NCI-H2107 treated with DMSO at 0.1 percent for 48 hours (cell line): ENCODE data around the gene AKAP12.

ENCODE experiments used
- DNase-seq: peaks from one replicate; lab custom pipeline; 2025; ENCODE audit not compliant: unreplicated experiment; lab: John Stamatoyannopoulos, UW

Gene AKAP12

GRCh38 chr6:151279891-151280290 lies 40.1 kb downstream of the AKAP12 start:
- DNase-seq: no peak

DNA sequence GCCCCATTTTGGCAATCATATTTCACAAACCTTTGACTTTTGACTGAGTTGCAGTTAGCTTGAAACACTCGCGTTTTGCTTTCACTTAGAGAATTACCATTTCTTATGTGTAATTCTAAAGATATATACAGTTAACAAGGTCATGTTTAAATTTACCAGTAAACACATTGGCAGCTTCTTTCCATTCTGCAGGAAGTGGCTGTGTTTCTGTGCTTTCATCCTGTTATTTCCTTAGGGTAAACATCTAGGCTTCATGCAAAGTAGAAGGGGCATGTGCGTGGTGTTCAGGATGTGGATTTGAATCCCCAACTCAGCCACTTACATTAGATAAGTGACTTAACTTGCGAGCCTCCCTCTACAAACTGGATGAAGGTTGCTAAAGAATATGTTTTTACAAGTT lies 41.1 kb downstream of the AKAP12 start:
- DNase-seq: no peak

DNA sequence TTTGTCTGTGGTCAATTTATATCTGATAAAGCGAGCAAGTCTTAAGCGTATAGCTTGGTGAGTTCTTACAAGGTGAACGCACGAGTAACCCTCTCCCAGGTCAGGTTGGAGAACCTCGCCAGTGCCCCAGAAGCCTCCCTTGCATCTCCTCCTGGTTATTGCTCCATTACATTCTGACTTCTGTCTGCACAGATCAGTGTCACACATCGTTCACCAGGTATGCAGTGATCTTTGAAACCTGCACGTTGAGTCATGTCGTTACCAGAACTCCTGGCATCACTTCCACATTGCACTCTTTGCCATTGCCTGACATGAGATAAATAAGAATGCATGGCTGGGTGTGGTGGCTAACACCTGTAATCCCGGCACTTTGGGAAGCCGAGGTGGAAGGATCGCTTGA lies 44.2 kb downstream of the AKAP12 start:
- no peak for DNase-seq

DNA sequence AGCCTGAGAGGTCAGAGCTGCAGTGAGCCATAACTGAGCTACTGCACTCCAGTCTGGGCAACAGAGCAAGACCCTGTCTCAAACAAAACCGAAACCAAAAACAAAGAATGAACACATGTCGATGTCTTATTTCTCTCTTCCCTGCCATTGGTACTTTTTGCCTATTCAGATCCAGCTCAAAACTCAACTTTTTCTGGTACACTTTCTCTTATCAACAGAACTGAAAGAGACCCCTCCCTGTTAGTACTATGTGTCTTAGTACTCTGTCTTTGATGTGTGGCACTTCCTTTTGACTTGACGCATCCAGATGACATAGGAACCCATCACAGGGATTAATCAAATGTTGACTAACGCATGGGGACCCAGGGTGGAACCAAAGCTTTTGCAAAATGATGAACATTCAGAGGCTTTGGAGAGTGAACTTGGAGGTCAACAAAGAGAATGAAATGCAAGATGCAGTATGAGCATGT lies 44.8 kb downstream of the AKAP12 start:
- DNase-seq: no peak

DNA sequence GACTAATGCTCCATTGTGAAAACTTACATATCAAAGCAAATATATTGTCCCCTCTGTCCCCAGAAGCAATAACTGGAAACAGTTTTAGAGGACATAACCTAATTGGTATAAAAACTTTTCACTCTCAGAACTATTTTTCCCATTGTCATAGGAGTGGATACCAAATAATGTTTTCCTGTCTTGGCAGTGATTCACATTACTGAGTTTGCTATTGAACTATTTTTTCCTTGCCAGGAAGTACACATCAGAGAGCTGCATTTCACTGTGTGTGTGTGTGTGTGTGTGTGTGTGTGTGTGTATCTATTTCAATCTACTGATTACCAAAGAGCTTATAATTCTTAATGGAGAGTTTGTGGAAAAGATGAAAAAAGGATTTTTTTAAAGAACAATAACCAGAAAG lies 45.4 kb downstream of the AKAP12 start:
- no peak for DNase-seq

- DNase-seq: no peak
Observed at GRCh38 chr6:151286214-151286613, 46.4 kb downstream of the AKAP12 start.

DNA sequence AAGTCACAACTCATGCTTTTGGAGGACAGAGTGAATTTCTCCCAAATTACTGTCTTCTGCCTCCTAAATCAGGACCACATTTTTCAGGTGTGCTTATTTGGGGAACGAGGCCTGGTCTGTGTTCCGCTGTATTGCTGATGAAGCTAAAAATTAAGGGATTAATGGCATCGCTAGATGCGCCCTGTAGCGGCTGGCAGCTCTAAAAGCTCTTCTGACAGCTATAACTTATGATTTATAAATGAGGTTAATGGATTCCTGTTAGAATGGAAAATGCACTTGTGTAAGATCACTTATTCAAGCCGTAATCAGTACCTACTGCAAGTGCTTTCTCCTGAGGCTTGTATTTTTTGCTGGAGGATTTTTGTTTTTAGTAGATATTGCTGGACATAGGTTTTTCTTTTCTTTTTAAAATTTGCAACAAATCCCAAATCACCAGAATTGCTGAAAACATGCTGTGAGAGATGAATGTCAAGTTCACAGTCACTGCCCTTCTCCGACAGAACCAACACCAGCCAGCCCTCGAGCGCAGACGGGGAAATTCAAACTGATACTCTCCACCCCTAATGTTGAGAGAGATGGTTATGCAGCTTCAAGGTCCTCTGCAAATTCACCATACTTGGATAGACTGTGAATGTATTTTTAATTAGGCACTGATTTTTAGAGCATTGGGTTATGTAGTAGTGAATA lies 49.1 kb downstream of the AKAP12 start:
- DNase-seq: no peak

DNA sequence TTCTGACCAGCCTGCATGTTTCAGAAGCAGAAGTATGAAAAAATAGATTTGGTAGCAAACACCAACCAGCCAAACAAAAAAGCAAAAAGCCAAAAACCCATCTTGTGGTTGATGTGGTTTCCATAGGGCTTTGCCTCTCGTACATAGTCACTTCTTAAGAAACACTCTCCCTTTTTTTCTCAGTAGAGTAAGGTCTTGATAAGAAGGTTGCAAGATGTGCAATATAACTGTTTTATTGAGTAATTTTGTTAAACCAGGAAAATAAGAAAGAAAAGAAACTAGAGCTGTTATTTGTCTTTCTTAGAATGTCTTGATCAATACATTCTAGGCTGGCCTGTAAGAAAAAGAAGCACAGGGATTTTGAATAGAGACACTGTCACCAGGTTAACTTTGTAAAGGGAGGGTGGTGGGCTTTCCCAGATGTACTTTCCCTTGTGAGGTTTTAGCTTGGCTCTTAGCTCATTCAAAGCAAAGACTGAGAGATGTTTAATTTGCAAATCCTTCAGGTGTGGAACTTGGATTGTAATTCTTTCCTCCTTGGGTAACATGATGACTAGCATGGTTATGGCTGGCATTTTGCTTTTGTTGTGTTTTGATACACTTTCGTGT lies 49.7 kb downstream of the AKAP12 start:
- DNase-seq: no peak

DNA sequence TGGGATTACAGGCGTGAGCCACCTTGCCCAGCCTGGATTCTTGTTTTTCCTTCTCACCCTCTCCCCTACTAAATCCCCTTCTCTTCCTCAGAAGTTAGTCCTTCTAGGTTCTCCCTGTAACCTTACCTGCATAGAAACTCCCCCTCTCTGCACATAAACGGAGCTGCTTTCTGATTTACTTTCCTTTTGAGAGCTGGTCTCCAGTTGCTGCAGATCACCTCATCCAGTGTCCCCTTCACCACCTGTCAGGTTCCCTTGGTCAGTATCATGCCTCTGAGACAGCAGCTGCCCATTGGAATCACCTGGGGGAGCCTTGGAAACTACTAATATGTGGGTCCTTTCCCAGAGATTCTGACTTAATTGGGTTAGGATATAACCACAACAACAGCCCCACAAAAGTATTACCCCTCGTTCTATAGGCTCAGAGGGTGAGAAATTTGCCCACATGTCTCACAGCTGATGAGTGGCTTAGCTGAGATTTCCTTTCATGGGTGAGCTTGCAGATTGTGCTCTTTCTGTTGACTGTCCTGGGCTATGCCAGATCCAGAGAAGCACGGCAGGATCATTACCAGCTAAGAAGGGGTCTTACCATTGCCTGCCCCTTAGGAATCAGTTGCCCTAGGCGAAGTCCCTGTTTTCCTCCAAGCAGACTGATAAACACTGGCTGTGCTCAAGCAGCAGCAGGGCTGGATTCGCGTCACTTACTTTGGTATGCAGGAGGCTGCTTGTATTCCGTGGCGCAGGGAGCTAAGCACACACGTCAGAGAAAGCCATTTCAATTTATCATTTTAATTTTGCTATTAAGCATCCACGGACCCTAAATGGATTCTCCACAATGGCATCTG lies 51.3 kb downstream of the AKAP12 start:
- DNase-seq: no peak

DNA sequence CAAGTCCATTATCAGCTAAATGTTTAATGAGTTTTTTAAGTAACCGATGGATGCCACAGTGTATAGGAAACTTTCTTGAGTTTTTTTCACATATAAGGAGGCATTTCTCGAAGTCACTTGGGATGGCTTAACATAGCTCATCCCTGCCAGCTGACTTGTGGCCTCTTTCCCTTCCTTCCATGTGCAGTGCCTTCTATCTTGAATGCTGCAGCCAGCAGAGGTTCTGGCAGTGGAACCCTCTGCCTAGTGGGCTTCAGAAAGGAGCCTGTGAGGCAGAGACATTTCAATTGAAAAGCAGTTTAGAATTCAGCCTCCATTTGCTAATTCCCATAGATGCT lies 51.9 kb downstream of the AKAP12 start:
- DNase-seq: no peak

GRCh38 chr6:151292974-151293687 lies 53.4 kb downstream of the AKAP12 start:
- no peak for DNase-seq

DNA sequence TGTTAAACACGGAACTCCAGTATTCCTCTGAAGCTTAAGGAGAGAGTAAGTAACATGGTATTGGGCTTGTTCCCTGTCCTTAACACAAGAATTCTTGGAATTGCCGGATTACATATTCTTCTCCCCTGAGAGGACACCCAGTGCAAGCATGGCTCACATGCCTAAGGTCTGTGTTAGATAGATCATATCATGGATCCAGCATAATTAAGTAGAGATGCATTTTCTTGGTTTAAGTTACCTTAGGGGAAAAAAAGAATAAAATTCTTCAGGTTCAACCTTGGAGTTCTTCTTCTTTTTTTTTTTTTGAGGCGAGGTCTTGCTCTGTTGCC lies 53.9 kb downstream of the AKAP12 start:
- DNase-seq: no peak

DNA sequence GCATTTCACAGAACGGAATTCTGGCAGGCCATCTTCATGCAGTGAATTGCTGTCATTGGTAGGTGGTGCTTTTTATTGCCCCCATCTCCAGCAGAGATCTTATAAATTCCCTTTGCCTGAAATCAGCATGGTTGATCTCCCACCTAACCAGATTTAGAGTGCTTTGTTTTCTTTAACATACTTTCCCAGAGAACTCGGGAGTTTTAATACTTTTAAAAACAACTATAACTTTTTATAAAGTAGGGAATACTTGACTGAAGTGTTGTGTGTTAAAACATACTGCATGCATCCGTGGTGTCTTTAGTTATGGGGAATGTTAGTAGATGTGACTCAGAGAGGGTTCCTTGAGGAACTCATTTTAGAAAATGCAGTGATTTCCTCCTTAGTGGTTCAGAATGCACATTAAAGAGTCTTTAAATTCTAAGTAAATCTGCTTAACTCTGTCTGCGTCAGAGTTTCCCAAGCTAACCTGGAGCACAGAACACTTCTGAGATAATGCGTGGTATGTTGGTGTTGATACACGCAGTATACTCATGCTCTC lies 54.9 kb downstream of the AKAP12 start:
- DNase-seq: no peak

GRCh38 chr6:151297886-151298285 lies 58.1 kb downstream of the AKAP12 start:
- no peak for DNase-seq

GRCh38 chr6:151299011-151299410 lies 59.2 kb downstream of the AKAP12 start:
- DNase-seq: no peak

DNA sequence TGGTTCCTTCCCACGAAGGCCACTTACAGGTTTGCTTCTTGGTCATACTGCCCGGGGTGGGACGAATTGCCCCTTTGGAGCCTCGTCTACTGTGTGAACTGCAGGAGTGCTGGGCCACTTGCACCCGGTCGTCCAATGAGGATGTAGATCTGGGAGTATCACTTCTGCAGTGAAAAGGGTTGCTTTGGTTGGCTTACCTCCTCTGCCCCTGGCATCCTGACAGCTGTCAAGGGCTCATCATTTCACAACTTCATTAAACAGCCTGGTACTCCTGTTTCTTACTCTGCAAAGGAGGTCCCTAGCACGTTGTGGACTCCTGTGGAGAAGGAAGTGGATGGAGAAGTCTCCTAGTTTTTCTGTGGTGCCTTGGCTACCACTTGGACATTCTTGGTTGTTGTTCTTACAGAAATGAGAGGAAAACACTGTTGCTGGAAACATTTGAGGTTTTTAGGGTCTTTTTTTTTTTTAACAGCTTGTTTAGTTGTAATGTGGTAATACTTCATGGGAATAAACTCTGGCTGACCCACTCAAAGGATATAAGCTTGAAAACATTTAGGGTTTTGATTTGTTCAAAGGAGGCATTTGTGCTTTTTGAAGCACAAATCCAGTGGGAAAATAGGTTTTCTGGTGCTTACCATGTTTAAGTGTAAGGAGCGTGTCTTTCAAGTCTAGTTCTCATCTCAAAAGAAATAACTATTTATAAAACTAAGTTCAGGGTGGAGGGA lies 60.7 kb downstream of the AKAP12 start:
- DNase-seq: no peak

DNA sequence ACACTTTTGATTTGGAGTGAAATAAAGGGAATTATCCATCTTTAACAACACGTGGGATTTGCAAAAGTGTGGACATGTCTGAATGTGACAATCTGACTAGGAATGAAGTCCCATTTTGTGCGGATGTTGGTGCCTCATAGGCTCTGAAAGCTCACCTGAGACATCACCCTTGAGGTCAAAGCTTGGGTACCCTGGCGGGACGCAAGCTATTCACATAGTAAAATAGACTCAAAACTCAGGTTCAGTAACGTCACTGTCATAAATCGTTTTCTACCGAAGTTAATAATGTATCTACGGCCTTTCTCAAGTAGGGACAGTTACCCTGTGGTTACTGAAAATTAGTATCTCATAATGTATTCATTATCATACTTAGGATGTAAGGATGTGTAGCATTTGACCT lies 61.8 kb downstream of the AKAP12 start:
- no peak for DNase-seq

GRCh38 chr6:151303231-151303630 lies 63.5 kb downstream of the AKAP12 start:
- DNase-seq: no peak

- DNase-seq: no peak
Observed at GRCh38 chr6:151306269-151306783, 66.6 kb downstream of the AKAP12 start.

DNA sequence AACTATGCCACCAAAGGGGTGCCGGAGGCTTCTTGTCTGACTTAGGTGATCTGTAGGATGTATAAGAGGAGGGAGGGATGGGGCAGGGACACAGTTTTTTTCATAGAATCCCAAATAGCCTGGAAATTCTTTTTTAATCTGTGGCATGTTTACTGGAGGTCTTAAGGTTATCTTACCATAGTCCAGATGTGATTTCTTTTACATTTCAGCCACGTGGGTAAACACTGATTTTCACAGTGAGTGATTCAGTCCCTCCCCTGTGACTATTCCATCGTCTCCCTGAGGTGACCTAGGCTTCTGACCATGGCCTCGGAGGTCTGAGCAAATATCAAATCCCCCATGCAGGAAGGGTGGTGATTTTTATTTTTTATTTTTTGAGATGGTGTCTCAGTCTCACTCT lies 67.7 kb downstream of the AKAP12 start:
- DNase-seq: no peak

DNA sequence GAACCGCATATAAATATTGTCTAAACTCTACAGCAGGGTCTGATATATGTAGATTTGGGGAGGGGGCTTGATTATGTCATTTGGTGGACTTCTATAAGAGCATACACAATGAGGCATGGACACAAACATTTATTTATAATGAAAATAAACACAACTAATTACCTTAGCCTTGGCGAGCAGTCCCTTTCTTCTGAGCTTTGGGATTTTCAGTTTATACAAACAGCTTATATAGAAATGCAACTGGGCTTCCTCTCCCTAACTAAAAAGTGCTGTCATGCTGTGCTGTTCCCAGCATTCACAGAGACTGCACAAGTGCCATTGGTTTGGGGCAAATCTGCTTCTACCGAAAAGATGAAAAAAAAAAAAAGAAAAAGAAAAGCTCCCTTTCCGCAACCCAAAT lies 69.9 kb downstream of the AKAP12 start:
- DNase-seq: no peak
